ENCODE results near the gene PDCL3. TPM values are rescaled to one million over a fixed set of nuclear protein-coding genes. Genes with fewer than 3 reads are reported as not detected.

Gene PDCL3
- total and polyA plus RNA-seq, 2 donors (not counting 1 experiment from before 2014, with no cell fraction given), result 5.6 to 24.1 TPM

GRCh38 chr2:100546469-100546868, 16.3 kb upstream of the PDCL3 start:
- Histone ChIP-seq H2AFZ (ENCODE audit: insufficient read depth, low read depth, low read length, poor library complexity, severe bottlenecking) (no peak overlapping the region), H3K27ac (ENCODE audit: low read length in 2 of 2) (no peak overlapping the region), H3K79me2 (ENCODE audit: control insufficient read depth, insufficient read depth, low read length) (no peaks in the 10 kb centered on the region), H3K4me1 (ENCODE audit: control insufficient read depth in 2 of 2, insufficient read depth in 2 of 2, low read length in 2 of 2) (no peaks in the 10 kb centered on the region), H3K36me3 (replicated peaks in 1 of 2; ENCODE audit: control extremely low read depth in 1 of 2, control insufficient read depth in 1 of 2, extremely low read depth in 1 of 2, insufficient read depth in 2 of 2, low read length in 1 of 2) (no peaks in the 10 kb centered on the region), H3K9me3 (ENCODE audit: control extremely low read depth in 1 of 3, control insufficient read depth in 2 of 3, insufficient read depth in 1 of 3, low read length in 2 of 3) (no peaks in the 10 kb centered on the region), H3K4me3 (ENCODE audit: control extremely low read depth in 1 of 5, extremely low read depth in 1 of 5, insufficient read depth in 1 of 5, low read depth in 2 of 5, low read length in 4 of 5) (no peak overlapping the region), H4K20me1 (ENCODE audit: control insufficient read depth, insufficient read depth, low read length, poor library complexity, severe bottlenecking) (no peaks in the 10 kb centered on the region), H3K4me2 (replicated peaks; ENCODE audit: low read depth, low read length, poor library complexity, severe bottlenecking) (no peak overlapping the region), H3K27me3 (replicated peaks in 1 of 4; ENCODE audit: control extremely low read depth in 1 of 4, control insufficient read depth in 3 of 4, insufficient read depth in 4 of 4, low read length in 3 of 4) (peaks cover 0 to 11% (median 0%) of the 10 kb centered on the region in 4 experiments), H3K9ac (ENCODE audit: low read length) (no peak overlapping the region)
- CTCF ChIA-PET, result interaction anchor here (0.7 kb wide), 1 partner anchor 466 kb away, joined by 4 read pairs; no protein-coding TSS in a partner anchor
- ATAC-seq (ENCODE audit: low read depth), result no peak
- Mint-ChIP-seq H3K4me1 (no peaks in the 10 kb centered on the region), H3K27ac (no peak overlapping the region), H3K9me3 (ENCODE audit: insufficient read depth) (no peaks in the 10 kb centered on the region), H3K4me3 (no peak overlapping the region), H3K27me3 (peaks cover 33% of the 10 kb centered on the region)
- TF ChIP-seq, protein P1, sequence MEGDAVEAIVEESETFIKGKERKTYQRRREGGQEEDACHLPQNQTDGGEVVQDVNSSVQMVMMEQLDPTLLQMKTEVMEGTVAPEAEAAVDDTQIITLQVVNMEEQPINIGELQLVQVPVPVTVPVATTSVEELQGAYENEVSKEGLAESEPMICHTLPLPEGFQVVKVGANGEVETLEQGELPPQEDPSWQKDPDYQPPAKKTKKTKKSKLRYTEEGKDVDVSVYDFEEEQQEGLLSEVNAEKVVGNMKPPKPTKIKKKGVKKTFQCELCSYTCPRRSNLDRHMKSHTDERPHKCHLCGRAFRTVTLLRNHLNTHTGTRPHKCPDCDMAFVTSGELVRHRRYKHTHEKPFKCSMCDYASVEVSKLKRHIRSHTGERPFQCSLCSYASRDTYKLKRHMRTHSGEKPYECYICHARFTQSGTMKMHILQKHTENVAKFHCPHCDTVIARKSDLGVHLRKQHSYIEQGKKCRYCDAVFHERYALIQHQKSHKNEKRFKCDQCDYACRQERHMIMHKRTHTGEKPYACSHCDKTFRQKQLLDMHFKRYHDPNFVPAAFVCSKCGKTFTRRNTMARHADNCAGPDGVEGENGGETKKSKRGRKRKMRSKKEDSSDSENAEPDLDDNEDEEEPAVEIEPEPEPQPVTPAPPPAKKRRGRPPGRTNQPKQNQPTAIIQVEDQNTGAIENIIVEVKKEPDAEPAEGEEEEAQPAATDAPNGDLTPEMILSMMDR (IDR thresholded peaks at IDR 0.05), result no peak
- no peak for TF ChIP-seq EZH2 (IDR thresholded peaks at IDR 0.05; ENCODE audit: borderline replicate concordance, insufficient read depth, low read depth, low read length, poor library complexity, severe bottlenecking)
- POLR2A ChIA-PET, result no interaction called here
- DNase-seq, result no peak
- 65% methylated on average over 2 of the region's 4 CpGs for WGBS (ENCODE audit: insufficient coverage)
- intact Hi-C loops (cut with micrococcal nuclease), result no loop called here

GRCh38 chr2:100548771-100549170, 14.0 kb upstream of the PDCL3 start:
- H3K9ac ChIP-seq (ENCODE audit: low read length), result no peak overlapping the region
- H3K4me2 ChIP-seq (replicated peaks; ENCODE audit: low read depth, low read length, poor library complexity, severe bottlenecking), result no peak overlapping the region
- DNase-seq (no peak), ATAC-seq (ENCODE audit: low read depth) (no peak)
- H3K27me3 ChIP-seq (replicated peaks in 1 of 4; ENCODE audit: control extremely low read depth in 1 of 4, control insufficient read depth in 3 of 4, insufficient read depth in 4 of 4, low read length in 3 of 4), result peaks cover 0 to 9% (median 0%) of the 10 kb centered on the region in 4 experiments
- intact Hi-C loops (cut with micrococcal nuclease), result no loop called here
- no peak overlapping the region for H3K27ac Mint-ChIP-seq
- no peaks in the 10 kb centered on the region for H4K20me1 ChIP-seq (ENCODE audit: control insufficient read depth, insufficient read depth, low read length, poor library complexity, severe bottlenecking)
- CTCF ChIA-PET, result no interaction called here
- WGBS (ENCODE audit: insufficient coverage), result 100% methylated on average over 1 of the region's 1 CpG
- no peaks in the 10 kb centered on the region for H3K9me3 ChIP-seq (ENCODE audit: control extremely low read depth in 1 of 3, control insufficient read depth in 2 of 3, insufficient read depth in 1 of 3, low read length in 2 of 3)
- no peak overlapping the region for H3K4me3 ChIP-seq (ENCODE audit: control extremely low read depth in 1 of 5, extremely low read depth in 1 of 5, insufficient read depth in 1 of 5, low read depth in 2 of 5, low read length in 4 of 5)
- POLR2A ChIA-PET, result no interaction called here
- no peaks in the 10 kb centered on the region for H3K36me3 ChIP-seq (replicated peaks in 1 of 2; ENCODE audit: control extremely low read depth in 1 of 2, control insufficient read depth in 1 of 2, extremely low read depth in 1 of 2, insufficient read depth in 2 of 2, low read length in 1 of 2)
- no peak for TF ChIP-seq EZH2 (IDR thresholded peaks at IDR 0.05; ENCODE audit: borderline replicate concordance, insufficient read depth, low read depth, low read length, poor library complexity, severe bottlenecking)
- TF ChIP-seq, protein P1 (IDR thresholded peaks at IDR 0.05), result no peak
- no peaks in the 10 kb centered on the region for H3K4me1 ChIP-seq (ENCODE audit: control insufficient read depth in 2 of 2, insufficient read depth in 2 of 2, low read length in 2 of 2)
- no peaks in the 10 kb centered on the region for H3K79me2 ChIP-seq (ENCODE audit: control insufficient read depth, insufficient read depth, low read length)
- no peak overlapping the region for H3K4me3 Mint-ChIP-seq
- peaks cover 33% of the 10 kb centered on the region for H3K27me3 Mint-ChIP-seq
- H2AFZ ChIP-seq (ENCODE audit: insufficient read depth, low read depth, low read length, poor library complexity, severe bottlenecking), result no peak overlapping the region
- H3K9me3 Mint-ChIP-seq (ENCODE audit: insufficient read depth), result no peaks in the 10 kb centered on the region
- H3K27ac ChIP-seq (ENCODE audit: low read length in 2 of 2), result no peak overlapping the region
- no peaks in the 10 kb centered on the region for H3K4me1 Mint-ChIP-seq

Data from B cell (primary cell).